Measurements from ENCODE around the gene TTLL8.
"Not testable (repeated sequence)": the region's sequence is repeated elsewhere in the genome, so short reads cannot be mapped to it uniquely, and the experiment has no call there.

Gene TTLL8

GRCh38 chr22:50058061-50058905 lies at the start of gene TTLL8:
TTLL8 (minus strand) TSS chr22:50058298.
- no peak for DNase-seq

DNA sequence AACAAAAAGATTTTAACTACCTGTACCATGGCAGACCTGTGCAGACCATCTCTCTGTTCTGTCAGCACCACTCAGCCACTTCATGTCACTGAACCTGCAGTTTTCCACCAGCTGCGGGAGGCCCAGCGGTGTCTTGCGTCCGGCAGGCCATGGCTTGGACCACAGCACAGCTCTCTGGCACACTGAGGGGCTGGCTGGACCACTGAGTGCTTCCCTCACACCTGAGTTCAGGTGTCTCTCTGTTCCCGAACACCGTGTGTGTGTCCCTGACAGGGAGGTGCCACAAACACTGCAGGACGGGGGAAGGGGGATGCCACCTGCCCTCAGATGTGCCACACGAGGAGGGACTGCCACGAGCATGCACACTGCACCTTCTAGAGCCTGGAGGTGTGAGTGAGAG lies 49.4 kb upstream of the TTLL8 start:
- DNase-seq: no peak

GRCh38 chr22:50105208-50106100 lies 47.4 kb upstream of the TTLL8 start:
- DNase-seq: no peak

GRCh38 chr22:50104141-50104544 lies 46.0 kb upstream of the TTLL8 start:
- no peak for DNase-seq

- no peak for DNase-seq
These were observed 44.8 kb upstream of the TTLL8 start for GRCh38 chr22:50102946-50103345.

DNA sequence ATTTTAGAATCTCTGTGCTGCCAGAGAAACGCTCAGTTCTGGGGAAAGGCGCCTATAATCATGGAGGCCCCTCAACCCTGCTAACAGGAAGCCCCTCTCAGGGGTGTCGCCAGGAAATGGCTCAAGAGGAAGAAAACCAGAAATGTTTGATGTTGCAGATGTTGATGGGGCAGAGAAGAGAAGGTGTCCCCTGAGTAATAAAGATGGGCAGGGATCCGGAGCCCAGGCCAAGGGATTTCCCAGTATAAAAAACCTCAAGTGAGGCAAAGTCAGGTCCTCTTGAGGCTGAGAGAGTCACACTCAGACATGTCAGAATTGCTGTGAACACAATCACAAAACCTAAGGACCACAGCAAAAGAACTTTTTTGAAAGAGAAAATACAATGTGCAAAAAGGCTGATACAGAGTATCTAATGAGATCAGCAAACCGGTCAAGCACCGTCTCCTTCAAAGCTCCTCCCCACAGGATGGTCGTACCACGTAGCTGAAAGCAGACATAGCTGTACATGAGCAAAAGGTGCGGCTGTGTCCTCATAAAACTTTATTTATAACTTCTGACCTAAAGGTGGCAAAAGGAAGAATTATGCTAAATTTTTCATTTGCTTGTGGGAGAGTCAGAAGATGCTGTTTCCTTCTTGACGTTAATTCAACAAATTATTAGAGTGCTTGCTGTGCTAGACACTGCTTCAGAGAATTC lies 43.9 kb upstream of the TTLL8 start:
- DNase-seq: no peak

DNA sequence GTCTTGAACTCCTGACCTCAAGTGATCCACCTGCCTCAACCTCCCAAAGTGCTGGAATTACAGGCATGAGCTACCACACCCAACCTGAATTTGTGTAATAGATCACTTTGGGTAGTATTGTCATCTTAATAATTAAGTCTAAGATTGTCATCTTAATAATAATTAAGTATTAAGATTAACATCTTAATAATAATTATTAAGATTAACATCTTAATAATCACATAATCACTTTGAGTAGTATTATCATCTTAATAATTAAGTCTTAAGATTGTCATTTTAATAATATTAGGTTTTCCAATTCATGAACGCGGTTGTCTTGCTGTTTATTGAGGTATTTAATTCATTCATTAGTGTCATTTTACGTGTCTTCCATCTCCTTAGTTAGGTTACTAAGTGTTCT lies 40.0 kb upstream of the TTLL8 start:
- DNase-seq: no peak

DNA sequence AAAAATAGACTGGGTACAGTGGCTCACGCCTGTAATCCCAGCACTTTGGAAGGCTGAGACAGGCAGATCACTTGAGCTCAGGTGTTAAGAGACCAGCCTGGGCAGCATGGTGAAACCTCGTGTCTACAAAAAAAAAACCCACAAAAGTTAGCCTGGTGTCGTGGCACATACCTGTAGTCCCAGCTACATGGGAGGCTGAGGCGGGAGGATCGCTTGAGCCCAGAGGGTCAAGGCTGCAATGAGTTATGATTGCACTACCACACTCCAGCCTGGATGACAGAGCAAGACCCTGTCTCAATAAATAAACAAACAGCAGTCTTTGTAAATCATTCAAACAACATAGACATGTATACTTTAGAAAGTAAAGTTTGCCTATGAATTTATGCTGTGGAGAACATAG lies 34.2 kb upstream of the TTLL8 start:
- DNase-seq: no peak

DNA sequence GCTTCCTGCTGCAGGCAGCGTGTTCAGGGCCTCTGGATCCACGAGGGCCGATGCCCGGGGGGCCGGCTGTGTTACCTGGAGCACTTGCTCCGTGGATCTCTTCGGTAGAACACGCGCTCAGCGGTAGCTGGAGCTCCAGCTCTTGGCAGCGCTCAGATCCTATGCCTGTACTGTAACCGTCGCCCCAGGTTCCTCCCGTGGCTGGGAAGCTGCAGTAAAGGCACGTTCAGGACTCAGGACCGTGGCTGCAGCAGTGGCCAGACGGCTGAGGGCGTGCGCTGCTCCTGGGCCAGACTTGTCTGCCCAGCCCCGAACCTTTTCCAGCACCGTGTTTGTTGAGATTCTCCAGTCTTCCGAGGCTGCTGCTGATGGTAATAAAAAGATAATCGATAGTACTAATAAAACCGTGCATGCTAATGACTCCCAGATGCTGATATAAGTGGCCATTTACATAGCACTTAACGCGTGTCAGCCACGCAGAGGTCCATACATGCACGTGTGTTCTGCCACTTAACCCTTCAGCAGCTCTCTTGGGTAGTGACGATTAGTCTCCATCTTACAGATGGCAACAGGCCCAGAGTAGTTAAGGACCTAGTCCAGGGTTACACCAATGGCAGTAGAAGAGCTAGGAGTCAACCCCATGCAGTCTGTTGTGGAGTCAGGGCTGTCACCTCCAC lies 33.1 kb upstream of the TTLL8 start:
- DNase-seq: no peak

DNA sequence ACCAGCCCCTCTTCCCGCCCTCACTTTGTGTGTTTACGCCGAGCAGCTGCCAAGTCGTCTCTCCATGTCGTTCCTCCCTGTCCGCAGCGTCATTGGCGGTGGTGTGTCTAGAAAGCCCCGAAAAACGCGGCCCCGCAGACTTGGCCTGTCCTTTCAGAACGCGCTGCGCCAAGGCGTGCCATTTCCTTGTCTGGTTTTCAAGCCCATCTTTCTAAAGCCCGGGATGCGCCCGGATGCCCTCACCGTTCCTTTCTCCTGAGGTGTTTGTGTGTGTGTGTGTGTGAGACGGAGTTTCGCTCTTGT lies 32.3 kb upstream of the TTLL8 start:
- DNase-seq: no peak

DNA sequence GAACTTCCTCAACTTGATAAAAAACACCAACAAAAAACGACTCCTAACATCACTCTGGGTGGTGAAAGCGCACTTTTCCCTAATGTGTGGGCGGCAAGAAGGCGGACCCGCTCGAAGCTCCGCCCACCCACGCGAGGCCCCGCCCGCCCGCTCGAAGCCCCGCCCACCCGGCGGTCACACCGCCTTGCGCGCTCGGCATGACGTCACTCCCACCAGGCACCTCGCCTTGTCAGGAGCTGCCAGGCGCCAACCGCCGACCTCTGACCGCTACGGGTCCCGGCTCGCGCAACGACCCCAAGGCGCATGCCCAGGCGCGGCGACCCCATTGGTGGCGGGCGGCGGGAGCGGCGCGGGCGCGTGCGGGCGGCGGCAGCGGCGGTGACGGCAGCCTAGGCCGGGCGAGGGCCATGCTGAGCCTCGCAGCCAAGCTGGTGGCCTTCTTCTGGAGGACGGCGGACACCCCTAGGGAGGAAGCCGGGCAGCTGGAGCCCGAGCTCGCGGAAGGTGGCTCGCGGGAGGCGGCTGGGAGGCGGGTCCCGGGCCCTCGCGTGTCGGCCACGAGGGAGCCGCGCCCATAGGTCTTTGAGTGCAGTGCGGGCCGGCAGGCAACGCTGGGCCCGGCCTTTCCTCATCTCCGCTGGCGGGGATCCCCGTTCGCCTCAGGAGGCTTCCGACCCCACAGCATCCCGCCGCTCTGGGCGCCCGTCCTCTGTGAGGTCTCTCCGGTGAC lies 31.7 kb upstream of the TTLL8 start, which contains the start of gene MOV10L1:
Gene MOV10L1 (plus strand): TSS at position 325 of the 730 bp plus-strand sequence. CDS start 83 bp downstream, at position 408.
- DNase-seq: no peak

- no peak for DNase-seq
These were observed 31.1 kb upstream of the TTLL8 start for GRCh38 chr22:50089231-50089630.

GRCh38 chr22:50088096-50088495 lies 30.0 kb upstream of the TTLL8 start:
- DNase-seq: no peak

DNA sequence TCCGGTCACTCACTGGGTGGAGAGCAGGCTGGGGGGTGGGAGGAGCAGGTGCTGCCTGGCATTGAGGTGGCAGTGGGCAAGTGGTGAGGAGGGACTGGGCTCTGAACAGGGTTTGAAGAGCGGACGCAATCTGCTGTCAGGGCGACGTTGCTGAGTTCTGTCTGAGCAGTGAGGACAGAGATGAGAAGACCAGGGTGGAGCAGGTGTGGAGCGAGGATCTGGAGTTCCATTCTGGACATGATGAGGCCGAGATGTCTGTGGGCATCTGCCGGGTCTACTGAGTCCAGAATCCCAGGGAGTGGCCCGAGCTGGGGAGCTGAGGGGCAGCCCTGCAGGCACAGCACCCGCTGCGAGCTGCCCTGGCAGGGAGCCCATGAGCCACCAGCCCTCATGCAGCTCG lies 29.5 kb upstream of the TTLL8 start:
- DNase-seq: no peak

GRCh38 chr22:50086975-50087374 lies 28.9 kb upstream of the TTLL8 start:
- not testable (repeated sequence) for DNase-seq

DNA sequence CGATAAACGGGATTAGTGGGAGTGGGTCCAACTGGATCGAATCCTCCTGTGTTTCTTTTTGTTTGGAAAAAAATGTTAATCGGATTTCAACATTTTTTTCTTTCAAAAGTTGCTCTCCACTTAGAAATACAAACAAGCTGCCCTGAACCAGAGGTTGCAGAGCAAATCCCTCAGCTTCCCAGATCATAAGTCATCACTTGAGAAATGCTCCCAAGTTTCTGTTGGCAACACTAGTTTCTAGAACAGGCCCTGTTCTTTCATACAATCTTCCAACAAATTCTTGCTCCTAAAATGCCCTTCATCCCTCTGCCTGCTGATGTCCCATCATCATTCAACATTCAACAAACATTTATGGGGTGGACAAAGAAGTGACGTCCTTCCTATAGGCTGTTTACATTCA lies 28.4 kb upstream of the TTLL8 start:
- DNase-seq: no peak

DNA sequence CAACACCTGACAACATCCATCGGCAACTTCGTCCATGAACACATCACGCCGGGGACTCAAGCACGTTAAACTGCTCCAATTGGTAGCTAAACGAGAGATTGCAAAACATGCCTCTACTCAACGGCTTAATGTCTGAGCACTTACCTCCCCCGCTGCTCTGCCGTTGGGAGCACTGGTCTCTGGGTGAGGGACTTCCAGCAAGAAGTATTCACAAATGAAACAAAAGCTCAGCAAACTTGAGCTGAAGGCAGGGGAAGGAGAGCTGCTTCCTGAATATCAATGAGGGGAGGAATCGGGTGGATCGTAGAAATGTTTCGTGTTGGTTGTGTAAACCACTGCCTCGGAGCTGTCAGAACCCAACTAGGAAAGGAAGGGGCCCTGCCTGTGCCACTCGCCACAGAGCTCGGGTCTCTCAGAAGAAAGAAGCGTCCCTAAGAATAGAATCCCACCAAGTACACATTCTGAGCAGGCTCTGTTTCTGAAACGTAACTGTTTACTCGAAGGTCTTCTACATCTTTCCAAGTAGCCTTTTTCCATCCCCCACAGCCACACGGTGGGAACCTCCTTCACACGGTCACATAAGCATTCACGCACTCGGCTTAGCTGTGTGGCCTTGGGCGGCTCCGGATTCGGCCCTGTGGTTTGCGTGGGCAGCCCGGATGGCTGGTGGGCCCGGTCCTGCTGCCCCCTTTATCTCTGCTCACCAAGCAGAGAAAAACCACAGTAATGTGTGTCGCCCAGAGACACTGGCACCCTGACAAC lies 27.3 kb upstream of the TTLL8 start, which contains the start of gene MLC1:
Gene MLC1 (minus strand): TSS at position 216 of the 762 bp plus-strand sequence. CDS start 524 bp downstream, outside the sequence.
- no peak for DNase-seq

DNA sequence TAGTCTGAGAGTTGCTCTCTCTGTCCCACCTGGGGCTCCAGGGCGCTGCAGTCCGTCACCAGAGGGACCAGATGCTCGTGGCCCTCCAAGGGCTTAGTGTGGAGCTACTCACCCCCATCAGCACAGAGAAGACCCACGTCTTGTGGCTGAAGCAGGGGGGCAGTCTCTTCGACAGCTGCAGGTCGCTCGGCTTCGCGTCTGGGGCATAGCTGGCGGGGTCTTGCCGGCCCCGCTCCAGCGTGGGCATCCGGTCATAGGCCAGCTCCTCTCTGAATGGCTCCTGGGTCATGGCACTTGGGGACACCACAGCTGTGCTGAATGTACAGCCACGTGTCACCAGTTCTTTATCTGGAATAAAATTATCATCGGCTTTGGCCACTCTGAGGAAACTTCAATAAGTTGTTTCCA lies 26.5 kb upstream of the TTLL8 start:
- DNase-seq: no peak

- DNase-seq: no peak
These were observed 26.0 kb upstream of the TTLL8 start for GRCh38 chr22:50084080-50084477.

DNA sequence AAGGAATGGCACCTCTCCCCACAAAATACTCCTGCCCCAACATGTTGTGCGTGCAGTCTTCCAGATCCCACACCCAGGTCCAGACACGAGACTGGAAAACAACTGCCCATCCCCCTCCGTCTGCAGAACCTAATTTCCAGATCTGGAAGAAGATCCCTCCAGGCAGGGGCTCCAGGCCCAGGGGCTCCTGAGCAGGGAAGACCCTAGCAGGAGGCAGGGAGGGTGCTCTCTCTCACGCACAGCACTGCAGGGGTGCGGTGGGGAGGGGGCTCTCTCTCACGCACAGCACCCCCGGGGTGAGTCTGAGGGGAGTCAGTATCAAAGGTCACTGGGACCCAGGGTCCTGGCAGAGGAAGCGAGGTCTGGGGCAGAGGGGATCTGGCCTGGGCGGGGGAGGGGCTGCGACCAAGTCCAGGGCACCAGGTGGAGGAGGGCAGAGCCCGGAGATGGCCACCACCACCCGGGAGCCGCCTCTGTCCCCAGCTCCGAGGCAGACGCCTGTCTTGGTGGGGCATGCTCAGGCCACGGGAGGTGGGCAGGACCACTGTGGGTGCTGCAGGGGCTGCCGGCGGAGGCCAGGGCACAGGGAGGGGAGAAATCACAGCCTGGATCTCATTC lies 25.5 kb upstream of the TTLL8 start:
- no peak for DNase-seq
